ENCODE data around the gene OR2T3.
"Not testable (repeated sequence)": the region's sequence is repeated elsewhere in the genome, so short reads cannot be mapped to it uniquely, and the experiment has no call there.

The OR2T3 gene

GRCh38 chr1:248473051-248473450 is at the start of gene OR2T3:
Gene OR2T3, plus strand, starts transcription at chr1:248473351. Its CDS starts 0 bp downstream, at chr1:248473351.
- not testable (repeated sequence) for DNase-seq

DNA sequence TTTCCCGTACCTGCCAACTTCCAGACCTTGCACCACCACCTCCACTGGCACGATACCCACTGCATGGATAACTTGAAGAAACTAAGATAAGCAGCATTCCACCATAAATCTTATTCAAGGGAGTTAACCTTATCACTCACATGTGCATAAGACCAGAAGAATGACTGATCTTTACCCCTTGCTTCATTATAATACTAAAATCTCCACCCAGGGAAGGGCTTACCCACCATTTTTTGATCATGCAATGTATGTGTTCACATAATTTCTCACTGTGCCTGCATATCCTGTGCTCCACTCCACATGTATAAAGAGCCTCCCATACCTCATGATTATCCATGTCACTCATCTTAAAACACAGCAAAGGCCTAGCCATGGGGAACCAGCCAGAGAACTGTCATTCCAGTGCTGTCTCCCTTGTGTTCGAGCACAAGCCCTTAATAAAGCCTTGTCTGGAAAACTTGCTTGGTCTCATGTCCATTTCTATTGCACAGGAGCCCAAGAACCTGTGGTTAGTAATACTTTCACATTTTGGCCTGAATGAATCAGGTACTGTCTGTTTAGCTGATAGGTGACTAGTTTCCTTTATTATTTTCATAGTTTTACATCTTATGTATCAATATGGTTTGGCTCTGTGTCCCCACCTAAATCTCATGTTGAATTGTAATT is 45.5 kb upstream of the OR2T3 start:
- not testable (repeated sequence) for DNase-seq

GRCh38 chr1:248428192-248428533 is 45.0 kb upstream of the OR2T3 start:
- DNase-seq, result not testable (repeated sequence)

DNA sequence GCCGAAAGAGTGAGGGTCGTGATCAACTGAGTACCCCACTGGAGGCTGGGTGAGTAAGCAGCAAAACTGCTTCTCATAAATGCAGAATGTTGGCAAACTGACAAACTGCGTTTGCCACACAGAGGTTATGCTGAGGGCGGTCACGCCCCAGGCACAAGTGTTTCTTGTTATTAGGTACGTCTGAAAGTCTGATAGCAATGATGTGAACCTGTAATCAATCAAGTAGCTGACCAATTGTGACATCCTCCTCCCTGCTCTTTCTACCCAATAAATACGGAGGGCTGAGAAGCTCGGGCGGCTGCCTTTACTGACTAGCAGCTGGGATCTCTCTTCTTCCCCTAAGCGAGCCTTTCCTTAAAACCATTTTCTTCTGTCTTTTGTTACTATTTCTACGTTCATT is 41.5 kb upstream of the OR2T3 start:
- not testable (repeated sequence) for DNase-seq

DNA sequence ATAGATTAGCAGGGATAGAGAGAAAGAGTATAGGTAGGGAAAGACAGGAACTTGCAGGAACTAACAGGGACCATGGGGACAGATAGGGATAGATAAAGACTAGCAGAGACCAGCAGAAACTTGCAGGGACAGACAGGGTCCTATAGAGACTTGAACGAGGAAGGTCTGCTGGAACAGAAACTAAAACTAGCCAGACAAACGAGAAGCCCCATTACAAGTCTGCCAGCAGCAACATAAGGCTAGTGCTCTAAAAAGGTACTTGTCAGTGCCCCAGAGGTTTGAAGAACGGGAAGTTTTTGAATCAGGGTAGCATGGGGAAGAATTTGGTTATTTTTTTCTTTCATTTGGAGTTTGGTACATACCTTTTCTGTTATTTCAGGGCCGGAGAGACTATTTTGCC is 41.0 kb upstream of the OR2T3 start:
- DNase-seq, result not testable (repeated sequence)

GRCh38 chr1:248433811-248434415 is 39.2 kb upstream of the OR2T3 start:
- DNase-seq, result not testable (repeated sequence)

GRCh38 chr1:248434913-248435312 is 38.2 kb upstream of the OR2T3 start:
- DNase-seq, result not testable (repeated sequence)

DNA sequence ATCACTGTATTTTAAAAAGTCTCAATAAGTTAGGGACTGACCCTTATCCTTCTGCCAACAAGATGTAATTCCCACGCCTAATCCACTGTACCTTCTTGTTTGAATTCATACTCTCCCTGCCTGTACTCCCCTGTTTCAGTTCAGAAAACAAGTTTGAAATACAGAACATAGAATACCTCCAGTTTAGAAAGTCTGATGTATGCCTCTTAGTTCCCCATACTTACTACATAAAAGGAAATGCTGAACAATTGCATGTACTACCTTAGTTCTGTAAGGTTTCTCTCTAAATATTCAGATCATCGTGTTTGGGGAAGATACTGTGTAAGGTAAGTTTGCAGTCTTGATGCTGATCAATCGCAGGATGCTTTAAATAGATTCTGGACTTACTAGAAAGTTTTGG is 36.8 kb upstream of the OR2T3 start:
- DNase-seq, result not testable (repeated sequence)

- not testable (repeated sequence) for DNase-seq
These were observed 34.5 kb upstream of the OR2T3 start for GRCh38 chr1:248438668-248439067.

DNA sequence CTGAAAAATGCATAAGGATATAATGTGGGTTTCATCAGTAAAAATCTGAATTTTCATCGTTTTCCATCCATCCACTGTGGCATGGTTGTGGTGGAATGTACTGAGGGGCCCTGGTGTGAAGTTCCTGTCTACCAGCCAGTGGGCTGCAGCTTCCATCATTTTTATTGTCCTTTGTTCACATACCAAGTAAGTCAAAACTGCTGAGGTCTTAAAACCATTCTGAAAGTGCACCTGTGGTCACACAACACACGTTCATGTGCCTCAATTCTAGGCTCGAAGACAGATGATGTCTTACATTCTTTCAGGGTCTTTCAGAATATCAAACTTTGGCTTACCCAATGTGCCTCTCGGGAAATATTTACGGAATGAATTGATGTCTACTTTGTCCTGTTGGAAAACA is 33.9 kb upstream of the OR2T3 start:
- not testable (repeated sequence) for DNase-seq

- not testable (repeated sequence) for DNase-seq
These were observed 30.5 kb upstream of the OR2T3 start for GRCh38 chr1:248442500-248443277.

DNA sequence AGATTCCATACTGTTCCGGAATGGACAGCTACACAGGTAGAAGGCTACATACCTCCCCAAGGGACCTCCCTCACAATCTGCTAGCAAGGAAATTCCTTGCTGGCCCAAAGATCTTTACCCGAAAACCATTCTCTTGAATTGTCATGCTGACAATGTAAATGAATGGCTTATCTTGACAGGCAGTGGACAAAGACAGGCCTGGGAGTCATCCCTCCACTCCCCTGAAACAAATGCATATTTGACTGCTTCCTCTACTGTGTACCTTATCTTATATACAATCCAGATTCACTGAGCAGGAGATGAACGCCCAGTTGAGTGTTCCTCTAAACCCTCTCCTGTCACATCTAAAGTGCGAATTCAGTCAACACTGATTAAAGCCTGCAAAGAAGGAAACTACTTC is 28.5 kb upstream of the OR2T3 start:
- DNase-seq, result not testable (repeated sequence)

DNA sequence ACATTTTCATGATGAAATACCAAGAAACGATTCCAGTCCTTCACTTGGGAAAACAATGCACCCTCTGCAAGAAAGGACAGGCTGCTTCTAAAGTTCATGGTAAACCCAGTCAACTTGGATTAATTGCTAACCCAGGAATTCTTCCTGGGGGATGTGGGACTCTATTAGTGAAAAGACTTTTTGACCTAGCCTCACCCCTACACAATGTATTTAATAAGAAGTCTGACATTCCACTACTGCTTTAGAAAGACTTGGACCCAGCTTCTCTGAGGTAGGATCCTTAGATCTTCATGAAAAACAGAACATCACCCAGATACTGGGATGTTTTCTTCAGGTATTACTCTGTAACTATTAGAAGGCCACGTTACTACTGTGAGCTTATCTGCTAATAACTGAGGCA is 27.8 kb upstream of the OR2T3 start, which contains the start of gene OR2T2:
Gene OR2T2, plus strand, starts transcription at position 239 of the 400 bp plus-strand sequence. CDS start 7,161 bp downstream, outside the sequence.
- not testable (repeated sequence) for DNase-seq

DNA sequence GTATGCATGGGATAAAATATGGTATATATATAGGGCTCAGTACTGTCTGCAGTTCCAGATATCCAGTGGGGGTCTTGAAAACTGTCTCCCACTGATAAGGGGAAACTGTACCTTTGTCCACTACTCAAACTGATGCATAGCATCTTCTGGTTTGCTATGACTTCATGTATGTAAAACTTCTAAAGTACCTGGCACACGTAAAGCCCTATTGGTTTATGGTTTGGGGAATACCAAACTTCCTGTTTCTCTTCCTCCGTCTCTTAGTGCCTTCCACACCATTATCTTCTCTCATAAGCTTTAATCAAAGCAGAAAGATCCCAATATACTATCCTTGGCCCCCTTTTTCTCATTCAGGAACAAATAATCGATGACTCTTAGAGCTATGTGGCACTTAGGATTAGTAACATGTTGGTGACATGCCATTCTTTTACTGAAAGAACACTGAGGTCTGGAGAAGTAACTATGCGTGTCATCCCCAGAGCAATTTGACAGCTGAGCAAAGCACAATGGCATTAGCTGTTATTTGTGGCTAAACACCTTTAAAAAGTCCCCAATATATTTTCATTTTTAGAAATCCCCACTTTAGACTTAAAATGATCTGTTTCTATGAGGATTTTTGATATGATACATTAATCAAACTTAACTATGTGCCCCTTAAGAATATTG is 24.6 kb upstream of the OR2T3 start:
- not testable (repeated sequence) for DNase-seq

DNA sequence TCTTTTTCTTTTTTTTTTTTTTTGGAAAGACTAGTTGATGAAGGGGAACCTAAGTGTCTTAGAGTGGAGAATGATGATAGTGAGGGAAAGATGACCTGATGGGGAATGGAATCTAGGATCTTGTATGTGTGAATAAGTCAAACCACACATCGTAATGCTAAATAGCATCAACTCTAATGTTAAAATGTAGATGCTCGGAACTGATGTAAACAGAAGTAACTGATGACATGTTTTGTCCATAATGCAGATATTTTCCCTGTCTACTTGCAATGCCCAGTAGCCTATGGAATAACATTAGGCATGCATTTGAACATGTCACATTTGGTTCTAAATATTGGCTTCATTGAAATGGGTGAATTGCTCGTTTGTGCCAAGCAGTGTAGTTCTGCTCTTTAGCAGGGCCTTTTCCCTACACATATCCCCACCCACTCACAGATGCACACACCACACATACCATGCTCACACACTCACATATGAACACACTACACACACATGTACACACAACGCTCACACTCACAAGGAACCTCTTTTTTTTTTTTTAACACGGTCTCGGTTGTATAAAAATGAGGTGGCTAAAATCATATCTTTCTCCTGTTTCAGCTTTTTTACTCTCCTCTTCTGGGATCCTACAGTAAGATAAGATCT is 23.2 kb upstream of the OR2T3 start:
- DNase-seq, result not testable (repeated sequence)

- DNase-seq, result not testable (repeated sequence)
These were observed 22.5 kb upstream of the OR2T3 start for GRCh38 chr1:248450466-248451145.

DNA sequence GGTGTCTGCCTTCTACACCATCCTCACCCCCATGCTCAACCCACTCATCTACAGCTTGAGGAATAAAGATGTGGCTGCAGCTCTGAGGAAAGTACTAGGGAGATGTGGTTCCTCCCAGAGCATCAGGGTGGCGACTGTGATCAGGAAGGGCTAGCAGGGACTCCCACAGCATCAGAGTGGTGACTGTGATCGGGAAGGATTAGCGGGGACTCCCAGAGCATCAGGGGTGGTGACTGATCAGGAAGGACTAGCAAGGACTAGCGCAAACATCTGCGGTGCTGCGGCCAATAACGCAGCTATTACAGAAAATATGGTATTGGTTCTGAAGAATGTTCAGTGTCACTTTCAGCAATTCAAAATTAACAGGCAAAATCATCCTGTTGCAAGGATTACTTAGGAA is 19.5 kb upstream of the OR2T3 start:
- not testable (repeated sequence) for DNase-seq

- not testable (repeated sequence) for DNase-seq
These were observed 18.1 kb upstream of the OR2T3 start for GRCh38 chr1:248455045-248455444.

DNA sequence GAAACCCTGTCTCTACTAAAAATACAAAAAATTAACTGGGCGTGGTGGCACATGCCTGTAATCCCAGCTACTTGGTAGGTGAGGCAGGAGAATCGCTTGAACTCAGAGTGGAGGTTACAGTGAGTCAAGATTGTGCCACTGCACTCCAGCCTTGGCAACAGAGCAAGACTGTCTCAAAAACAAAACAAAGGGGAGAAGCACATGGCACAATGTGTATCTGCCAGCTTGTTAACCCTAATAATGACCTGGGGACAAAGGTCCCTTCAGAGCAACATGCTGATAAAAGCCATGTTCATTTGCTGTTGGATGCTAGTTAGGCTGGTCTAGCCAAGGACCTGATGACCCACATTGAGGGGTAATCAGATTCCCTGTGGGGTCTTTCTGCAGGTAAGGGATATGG is 16.5 kb upstream of the OR2T3 start:
- not testable (repeated sequence) for DNase-seq

GRCh38 chr1:248459117-248459516 is 14.0 kb upstream of the OR2T3 start:
- not testable (repeated sequence) for DNase-seq

DNA sequence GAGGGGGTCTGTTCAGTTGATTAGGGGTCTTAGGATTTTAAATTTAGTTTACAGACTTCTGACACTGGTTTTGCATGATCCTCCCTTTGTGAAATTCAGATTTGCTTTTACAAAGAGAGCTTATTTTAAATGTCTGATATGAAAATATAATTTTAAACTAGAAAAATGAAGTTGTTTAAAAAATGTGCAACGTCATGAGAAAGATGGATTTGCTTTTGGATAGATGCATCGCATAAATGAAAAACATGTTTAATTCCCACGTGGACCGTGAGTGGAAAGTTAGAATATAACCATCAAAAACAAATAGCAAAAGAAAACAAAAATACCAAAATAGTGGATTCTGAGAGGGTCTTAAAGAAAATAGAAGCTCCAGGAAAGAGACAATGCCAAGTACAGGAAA is 2.0 kb upstream of the OR2T3 start:
- DNase-seq, result no peak

DNA sequence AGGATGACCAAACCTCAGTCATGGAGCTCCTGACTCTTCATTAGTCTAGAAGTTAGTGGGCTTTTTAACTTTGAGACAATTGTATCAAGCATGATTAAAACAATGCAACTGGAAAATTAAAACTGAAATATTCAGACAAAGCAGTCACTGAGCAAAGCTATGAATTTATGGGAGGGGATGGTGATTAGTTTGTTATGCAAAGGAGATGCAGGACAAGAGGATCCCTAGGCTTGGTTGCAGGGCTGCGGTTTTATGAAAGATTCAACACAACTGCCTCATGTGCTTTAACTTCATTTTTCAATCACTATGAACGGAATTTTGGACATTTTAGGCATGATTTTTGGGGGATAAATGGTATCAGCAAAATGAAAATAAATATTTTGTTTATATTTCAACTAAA is 1.0 kb upstream of the OR2T3 start:
- not testable (repeated sequence) for DNase-seq

Data from CD4-positive, alpha-beta T cell treated with Interleukin-12 subunit alpha and Interleukin-12 subunit beta, for 1 hour (primary cell).